ENCODE measurements around the gene HNMT. TPM values are rescaled to one million over a fixed set of nuclear protein-coding genes. Genes with fewer than 3 reads are reported as not detected.

Gene HNMT
- total RNA-seq, 1 donor from 2014 or later, result 1.1 TPM

DNA sequence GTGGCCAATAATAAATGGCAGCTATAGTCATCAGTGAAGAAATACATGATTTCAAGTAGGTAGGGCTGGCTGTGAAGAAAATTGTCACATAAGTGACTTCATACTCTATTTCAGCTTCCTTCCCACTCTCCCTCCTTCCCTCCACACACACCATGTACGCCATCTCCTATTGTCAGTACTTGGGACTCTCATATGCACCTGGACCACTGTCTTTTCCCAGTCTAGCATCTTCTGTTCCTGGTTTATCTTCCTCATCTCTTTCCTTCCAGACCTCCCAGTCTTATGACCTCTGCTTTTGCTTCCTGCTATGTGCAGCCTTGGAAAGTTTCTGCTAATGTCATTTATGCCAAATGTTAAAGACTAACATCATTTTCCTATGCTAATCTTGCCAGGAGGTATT is 35.0 kb downstream of the HNMT start:
- DNase-seq (ENCODE audit: low read depth) (no peak), FAIRE-seq (no peak)
- no peaks in the 10 kb centered on the region for H3K36me3 ChIP-seq (ENCODE audit: control insufficient read depth, insufficient read depth, low read length)
- TF ChIP-seq, protein P1, sequence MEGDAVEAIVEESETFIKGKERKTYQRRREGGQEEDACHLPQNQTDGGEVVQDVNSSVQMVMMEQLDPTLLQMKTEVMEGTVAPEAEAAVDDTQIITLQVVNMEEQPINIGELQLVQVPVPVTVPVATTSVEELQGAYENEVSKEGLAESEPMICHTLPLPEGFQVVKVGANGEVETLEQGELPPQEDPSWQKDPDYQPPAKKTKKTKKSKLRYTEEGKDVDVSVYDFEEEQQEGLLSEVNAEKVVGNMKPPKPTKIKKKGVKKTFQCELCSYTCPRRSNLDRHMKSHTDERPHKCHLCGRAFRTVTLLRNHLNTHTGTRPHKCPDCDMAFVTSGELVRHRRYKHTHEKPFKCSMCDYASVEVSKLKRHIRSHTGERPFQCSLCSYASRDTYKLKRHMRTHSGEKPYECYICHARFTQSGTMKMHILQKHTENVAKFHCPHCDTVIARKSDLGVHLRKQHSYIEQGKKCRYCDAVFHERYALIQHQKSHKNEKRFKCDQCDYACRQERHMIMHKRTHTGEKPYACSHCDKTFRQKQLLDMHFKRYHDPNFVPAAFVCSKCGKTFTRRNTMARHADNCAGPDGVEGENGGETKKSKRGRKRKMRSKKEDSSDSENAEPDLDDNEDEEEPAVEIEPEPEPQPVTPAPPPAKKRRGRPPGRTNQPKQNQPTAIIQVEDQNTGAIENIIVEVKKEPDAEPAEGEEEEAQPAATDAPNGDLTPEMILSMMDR (IDR thresholded peaks at IDR 0.05; ENCODE audit: insufficient read depth, low read length, severe bottlenecking), result no peak
- H3K4me3 ChIP-seq (ENCODE audit: low read depth, low read length), result no peak overlapping the region
- no peaks in the 10 kb centered on the region for H3K27me3 ChIP-seq (ENCODE audit: control insufficient read depth, insufficient read depth, low read length)

DNA sequence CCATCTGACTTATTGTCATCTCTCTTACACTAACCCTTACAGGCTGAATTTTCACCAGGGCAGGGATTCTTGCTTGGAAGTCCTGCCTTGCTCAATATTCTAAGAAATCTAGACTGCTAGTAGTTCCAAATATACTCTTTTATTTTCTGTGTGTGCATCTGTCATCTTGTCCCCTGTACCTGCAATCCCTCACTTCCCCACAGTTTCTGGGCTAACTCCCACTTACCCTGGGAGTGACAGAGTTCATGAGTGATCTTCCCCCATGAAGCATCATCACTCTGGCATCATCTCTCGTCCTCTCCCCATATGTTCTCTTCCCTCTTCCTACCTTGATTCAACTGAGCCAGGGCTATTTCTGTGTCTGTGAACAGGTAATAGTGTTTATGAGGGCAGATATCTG is 35.7 kb downstream of the HNMT start:
- TF ChIP-seq, protein P1 (IDR thresholded peaks at IDR 0.05; ENCODE audit: insufficient read depth, low read length, severe bottlenecking), result no peak
- FAIRE-seq (no peak), DNase-seq (ENCODE audit: low read depth) (no peak)
- Histone ChIP-seq H3K27me3 (ENCODE audit: control insufficient read depth, insufficient read depth, low read length) (no peaks in the 10 kb centered on the region), H3K4me3 (ENCODE audit: low read depth, low read length) (no peak overlapping the region), H3K36me3 (ENCODE audit: control insufficient read depth, insufficient read depth, low read length) (no peaks in the 10 kb centered on the region)

DNA sequence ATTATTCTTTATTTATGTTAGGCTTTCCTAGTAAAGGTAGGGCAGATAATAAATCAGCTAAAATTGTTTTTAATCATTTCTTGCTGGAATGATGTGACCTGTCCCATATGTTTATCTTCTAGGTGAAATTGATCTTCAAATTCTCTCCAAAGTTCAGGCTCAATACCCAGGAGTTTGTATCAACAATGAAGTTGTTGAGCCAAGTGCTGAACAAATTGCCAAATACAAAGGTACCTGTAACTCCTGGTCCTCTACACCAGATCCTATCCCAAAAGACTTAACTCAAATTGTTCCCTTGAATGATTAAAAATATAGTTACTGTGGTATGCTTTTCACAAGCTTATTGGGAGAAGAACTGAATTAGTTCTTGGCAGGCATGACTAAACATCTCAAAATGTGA is 36.5 kb downstream of the HNMT start:
- TF ChIP-seq, protein P1 (IDR thresholded peaks at IDR 0.05; ENCODE audit: insufficient read depth, low read length, severe bottlenecking), result no peak

DNA sequence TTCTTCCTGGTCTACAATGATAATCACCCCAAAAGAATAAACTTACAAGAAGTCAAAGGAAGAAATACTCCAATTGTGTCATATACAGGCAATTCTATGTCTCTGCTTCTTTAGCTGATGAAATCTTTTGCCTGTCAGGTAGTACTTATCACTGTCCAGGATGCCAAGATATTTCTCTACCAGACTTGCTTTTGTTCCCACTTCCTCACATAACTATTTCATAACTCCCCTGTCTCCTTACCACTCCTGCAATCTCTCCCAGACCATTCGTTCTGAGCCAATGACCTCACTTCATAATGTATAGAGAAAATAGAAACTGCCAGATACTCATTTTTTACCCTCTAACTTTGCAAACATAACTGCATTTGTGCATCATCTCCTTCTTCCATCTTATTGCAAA is 39.1 kb downstream of the HNMT start:
- H3K27me3 ChIP-seq (ENCODE audit: control insufficient read depth, insufficient read depth, low read length), result no peaks in the 10 kb centered on the region
- no peaks in the 10 kb centered on the region for H3K36me3 ChIP-seq (ENCODE audit: control insufficient read depth, insufficient read depth, low read length)
- TF ChIP-seq, protein P1 (IDR thresholded peaks at IDR 0.05; ENCODE audit: insufficient read depth, low read length, severe bottlenecking), result no peak
- no peak overlapping the region for H3K4me3 ChIP-seq (ENCODE audit: low read depth, low read length)
- FAIRE-seq (peak; percentile 28), DNase-seq (ENCODE audit: low read depth) (no peak)

More for the DNA sequence above, 36.5 kb downstream of the HNMT start:
- Histone ChIP-seq H3K4me3 (ENCODE audit: low read depth, low read length) (no peak overlapping the region), H3K27me3 (ENCODE audit: control insufficient read depth, insufficient read depth, low read length) (no peaks in the 10 kb centered on the region), H3K36me3 (ENCODE audit: control insufficient read depth, insufficient read depth, low read length) (no peaks in the 10 kb centered on the region)
- DNase-seq (ENCODE audit: low read depth) (no peak), FAIRE-seq (no peak)

DNA sequence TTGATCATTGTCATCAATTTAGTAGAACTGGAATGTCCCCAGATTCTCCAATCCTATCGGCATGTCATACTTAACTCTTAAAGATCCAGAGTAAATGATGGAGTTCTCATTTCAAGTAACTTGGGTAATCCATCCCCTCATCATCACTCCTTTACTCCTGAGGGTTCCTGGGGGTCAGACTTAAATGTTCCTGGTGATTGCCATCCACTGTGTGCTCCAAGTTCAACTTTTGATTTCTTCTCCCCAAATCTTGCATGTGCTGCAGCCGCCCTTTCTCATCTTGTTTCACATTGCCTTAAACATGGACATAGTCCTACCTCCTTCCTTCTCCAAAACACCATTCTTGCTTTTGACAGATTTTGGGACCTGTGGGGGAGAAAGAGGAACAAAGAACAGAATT is 43.2 kb downstream of the HNMT start:
- H3K27me3 ChIP-seq (ENCODE audit: control insufficient read depth, insufficient read depth, low read length), result no peaks in the 10 kb centered on the region
- H3K36me3 ChIP-seq (ENCODE audit: control insufficient read depth, insufficient read depth, low read length), result no peaks in the 10 kb centered on the region
- no peak overlapping the region for H3K4me3 ChIP-seq (ENCODE audit: low read depth, low read length)
- DNase-seq (ENCODE audit: low read depth) (no peak), FAIRE-seq (no peak)
- TF ChIP-seq, protein P1 (IDR thresholded peaks at IDR 0.05; ENCODE audit: insufficient read depth, low read length, severe bottlenecking), result no peak

DNA sequence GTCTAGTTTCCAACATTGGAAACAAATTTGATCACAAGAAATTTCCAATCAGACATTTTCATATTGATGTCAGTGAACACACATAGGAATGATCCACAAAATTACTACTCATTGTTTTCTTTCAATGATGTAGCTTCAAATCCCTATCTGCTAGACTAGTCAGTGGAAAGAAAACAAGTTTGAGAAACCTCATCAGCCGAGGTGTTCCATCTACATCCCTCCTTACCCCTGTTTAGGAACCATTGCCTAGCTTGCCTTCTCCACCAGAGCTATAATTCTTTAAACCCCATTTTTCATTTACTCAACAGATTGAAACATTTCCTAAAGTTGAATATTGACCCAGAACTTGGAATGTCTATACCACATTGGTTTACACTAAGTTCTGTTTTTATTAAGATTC is 45.3 kb downstream of the HNMT start:
- no peak for DNase-seq (ENCODE audit: low read depth)
- no peak for FAIRE-seq
- no peak overlapping the region for H3K4me3 ChIP-seq (ENCODE audit: low read depth, low read length)

More for the DNA sequence above, 45.3 kb downstream of the HNMT start:
- TF ChIP-seq, protein P1 (IDR thresholded peaks at IDR 0.05; ENCODE audit: insufficient read depth, low read length, severe bottlenecking), result no peak
- Histone ChIP-seq H3K36me3 (ENCODE audit: control insufficient read depth, insufficient read depth, low read length) (no peaks in the 10 kb centered on the region), H3K27me3 (ENCODE audit: control insufficient read depth, insufficient read depth, low read length) (no peaks in the 10 kb centered on the region)

Data from bronchial epithelial cell (primary cell).